Activated CD8-positive, alpha-beta memory T cell treated with anti-CD3 and anti-CD28 coated beads, Interleukin-2, amount 50 U/mL, for 48 hours (primary cell): ENCODE measurements around the gene DTX2.
A peak's percentile ranks its signal among the peaks of the same experiment; 100 is the strongest.
"Not testable (repeated sequence)": the region's sequence is repeated elsewhere in the genome, so short reads cannot be mapped to it uniquely, and the experiment has no call there.

Experiments used
- DNase-seq: peaks from one replicate; pipeline ENCODE4 v3.0.0-alpha.2; 2020

The DTX2 gene

DNA sequence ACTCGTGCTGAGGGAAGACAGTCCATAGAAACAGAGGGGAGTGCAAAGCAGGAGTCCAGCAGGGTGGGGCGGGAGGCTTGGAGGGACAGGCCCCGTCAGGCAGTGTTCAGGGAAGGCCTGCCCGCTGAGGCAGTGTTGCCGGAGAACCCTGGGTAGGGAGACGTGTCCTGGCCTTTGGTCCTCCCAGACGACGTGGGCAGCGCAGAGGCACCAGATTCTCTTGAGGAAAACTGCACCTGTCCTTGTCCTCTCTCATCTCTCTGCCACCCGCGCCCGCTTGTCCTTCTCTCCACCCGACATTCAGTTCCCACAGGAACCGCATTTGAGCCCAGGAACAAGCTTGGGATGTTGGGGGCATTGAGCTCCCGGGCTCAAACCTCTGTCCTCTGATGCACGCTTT is 34.2 kb downstream of the DTX2 start:
- DNase-seq: not testable (repeated sequence)

DNA sequence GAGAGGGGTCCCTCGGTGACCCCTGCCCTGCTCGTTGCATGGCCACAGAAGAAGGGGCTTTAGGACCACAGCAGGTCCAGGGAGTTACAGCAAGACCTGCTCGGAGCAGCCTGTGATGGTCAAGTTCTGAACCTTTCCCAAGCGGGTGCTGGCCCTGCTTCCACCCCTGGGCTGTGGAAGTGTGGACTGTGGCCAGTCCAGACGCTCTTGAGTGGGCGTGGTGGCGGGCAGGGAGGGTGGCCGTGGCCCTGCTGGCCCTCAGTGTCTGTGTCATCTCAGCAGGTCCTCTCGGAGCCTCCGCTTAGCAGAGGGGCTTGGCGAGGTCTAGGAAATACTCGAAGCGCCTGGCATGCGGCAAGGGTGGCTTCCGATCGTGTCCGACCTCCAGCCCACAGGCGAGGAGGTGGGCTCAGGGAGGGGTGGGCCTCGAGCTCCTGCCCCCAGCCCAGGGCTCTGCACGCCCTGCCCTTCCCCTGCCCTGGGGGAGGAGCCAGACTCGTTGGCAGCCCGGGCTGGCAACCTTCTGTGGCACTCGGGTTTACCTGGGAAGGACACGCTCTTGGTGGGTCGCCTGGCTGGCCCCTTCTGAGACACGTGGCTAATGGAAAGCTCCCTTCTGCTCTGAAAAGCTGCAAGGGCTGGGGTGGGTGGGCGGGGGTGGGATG is 36.5 kb downstream of the DTX2 start:
- DNase-seq: not testable (repeated sequence)

DNA sequence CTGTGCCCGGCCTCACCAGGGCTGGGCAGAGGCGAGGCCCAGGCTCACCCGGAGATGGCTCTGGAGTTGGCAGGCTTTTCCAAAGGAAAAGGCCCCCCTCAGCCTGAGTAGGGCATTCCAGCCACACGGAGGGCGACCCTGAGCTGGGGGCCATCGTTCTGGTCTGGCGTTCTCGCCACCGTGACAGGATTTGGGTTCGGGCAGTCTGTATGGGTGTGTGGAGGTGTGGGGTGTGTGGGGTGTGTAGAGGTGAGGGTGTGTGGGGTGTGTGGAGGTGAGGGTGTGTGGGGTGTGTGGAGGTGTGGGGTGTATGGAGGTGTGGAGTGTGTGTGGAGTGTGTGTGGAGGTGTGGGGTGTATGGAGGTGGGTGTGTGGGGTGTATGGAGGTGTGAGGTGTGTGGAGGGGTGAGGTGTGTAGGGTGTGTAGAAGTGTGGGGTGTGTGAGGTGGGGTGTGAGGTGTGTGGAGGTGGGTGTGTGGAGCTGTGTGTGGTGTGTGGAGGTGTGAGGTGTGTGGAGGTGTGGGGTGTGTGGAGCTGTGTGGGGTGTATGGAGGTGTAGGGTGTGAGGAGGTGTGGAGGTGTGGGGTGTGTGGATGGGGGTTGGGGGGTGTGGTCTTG is 37.2 kb downstream of the DTX2 start:
- DNase-seq: not testable (repeated sequence)

DNA sequence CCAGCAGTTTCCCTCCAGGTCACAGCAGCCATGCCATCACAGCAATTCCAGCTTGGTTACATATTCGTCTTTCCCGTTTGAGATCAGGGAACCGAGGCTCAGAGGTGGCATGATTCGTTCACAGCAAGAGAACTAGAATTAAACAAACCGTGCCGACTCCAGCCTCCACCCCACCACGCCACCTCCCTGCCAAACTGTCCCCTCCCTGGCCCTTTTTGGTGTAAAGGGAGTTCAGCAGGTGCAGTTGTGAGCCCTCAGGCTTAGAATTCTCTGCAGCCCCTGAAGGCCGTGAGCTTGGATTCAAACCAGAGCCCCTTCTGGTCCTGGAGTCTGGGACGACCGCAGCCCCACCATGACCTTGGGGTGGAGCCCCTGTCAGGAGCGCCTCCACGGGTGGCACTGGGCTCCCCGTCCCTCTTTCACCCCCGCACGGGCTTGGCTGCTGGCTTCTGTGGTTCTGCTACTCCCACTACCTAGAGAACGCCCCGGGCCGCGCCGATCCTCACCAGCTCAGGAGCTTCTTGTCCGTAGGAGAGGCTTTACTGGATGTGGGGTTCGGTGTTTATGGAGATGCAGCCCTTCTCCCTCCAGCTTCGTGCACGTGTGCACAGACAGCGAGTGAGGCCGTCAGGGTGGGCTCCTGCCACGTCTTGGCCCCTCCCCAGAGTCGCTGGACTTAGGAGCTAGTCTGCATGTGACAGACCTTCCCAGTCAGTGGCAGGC is 37.9 kb downstream of the DTX2 start:
- DNase-seq: not testable (repeated sequence)

DNA sequence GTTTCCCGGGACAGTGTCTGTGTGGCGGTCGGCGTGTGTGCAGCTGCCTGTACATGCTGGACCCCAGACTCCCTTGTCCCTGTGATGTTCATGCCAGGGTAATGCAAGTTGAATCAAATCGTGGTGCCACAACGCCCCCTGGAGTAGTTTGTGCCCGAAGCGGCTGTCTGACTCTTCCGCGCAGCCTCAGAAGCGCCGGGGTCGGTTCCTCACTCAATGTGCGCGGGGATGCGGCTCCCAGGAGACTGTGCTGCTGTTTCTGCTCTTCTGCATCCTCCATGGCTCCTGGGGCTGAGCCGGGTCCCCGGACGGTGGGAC is 38.4 kb downstream of the DTX2 start:
- DNase-seq: not testable (repeated sequence)

DNA sequence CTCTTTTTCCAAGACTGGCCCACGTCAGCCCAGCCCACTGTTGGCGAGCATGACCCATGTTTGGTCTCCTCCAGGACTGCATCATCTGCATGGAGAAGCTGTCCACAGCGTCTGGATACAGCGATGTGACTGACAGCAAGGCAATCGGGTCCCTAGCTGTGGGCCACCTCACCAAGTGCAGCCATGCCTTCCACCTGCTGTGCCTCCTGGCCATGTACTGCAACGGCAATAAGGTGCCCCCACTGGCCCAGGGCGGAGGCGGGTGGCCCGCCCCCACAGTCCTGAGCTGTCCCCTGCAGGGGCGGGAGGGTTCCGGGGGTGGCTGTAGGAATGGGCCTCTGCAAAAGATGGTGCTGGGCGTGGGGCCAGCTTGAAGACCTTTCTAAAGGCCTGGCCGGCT is 40.7 kb downstream of the DTX2 start:
- DNase-seq: not testable (repeated sequence)

DNA sequence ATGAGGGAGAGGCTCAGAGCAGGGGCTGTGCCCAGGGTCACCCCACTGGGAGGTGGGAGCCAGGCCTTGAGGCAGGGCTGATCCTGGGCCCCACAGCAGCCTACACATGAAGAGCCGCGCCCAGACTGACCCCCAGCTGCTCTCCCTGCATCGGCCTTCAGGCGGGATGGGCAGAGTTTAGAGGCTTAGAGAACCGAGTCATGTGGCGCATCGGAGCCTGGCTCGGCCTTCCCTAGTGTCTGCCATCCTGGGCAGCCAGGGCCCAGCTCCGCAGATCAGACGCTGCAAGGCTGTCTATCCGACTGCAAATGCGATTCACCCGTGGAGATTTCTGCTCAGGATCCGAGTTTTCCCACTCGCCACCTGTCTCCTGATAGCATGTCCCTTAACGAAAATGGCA is 41.3 kb downstream of the DTX2 start:
- peak; percentile 33 for DNase-seq

DNA sequence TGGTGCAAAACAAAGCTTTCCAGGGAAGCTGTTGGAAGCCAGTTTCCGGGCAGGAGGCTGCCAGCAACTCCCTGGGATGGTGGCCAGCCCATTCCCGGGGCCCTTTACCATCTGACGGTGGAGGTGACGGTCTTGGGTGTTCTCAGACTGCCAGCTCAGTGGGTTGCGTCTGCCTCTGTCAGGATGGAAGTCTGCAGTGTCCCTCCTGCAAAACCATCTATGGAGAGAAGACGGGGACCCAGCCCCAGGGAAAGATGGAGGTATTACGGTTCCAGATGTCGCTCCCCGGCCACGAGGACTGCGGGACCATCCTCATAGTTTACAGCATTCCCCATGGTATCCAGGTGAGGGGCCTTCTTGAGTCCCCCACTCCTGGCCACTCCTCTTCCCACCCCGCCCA is 41.7 kb downstream of the DTX2 start:
- not testable (repeated sequence) for DNase-seq

DNA sequence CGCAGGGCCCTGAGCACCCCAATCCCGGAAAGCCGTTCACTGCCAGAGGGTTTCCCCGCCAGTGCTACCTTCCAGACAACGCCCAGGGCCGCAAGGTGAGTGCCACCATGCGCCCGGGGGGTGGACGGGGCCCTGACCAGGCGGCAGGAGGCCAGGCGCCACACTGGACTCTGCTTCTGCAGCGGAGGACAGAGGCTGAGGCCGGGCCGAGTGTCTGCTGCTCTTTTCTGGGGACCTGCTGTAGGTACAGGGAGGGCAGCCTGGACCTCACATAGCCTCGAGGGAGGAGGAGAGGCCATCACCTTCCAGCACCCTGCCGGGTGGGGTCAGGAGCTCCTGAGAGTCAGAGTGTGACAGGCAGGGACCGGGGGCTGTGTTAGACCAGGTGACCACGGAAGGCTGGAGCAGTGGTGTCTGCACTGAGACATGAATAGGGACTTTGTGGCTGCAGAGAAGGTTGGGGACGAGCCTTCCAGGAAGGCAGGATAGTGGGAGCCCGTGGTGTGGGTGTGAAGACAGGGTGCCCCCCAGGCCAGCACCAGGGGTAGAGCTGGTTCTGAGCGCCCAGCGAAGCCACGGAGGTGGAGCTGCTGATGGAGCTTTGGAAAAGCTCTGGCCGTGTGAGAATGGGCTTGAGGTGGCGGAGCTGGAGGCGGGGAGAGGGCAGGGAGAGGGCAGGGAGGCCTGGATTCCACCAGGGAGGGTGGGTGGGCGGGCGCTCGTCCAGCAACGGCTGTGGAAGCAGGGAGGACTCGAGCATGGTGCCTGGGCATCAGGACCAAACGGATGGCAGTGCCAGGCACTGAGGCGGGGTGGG is 43.0 kb downstream of the DTX2 start:
- DNase-seq: not testable (repeated sequence)

DNA sequence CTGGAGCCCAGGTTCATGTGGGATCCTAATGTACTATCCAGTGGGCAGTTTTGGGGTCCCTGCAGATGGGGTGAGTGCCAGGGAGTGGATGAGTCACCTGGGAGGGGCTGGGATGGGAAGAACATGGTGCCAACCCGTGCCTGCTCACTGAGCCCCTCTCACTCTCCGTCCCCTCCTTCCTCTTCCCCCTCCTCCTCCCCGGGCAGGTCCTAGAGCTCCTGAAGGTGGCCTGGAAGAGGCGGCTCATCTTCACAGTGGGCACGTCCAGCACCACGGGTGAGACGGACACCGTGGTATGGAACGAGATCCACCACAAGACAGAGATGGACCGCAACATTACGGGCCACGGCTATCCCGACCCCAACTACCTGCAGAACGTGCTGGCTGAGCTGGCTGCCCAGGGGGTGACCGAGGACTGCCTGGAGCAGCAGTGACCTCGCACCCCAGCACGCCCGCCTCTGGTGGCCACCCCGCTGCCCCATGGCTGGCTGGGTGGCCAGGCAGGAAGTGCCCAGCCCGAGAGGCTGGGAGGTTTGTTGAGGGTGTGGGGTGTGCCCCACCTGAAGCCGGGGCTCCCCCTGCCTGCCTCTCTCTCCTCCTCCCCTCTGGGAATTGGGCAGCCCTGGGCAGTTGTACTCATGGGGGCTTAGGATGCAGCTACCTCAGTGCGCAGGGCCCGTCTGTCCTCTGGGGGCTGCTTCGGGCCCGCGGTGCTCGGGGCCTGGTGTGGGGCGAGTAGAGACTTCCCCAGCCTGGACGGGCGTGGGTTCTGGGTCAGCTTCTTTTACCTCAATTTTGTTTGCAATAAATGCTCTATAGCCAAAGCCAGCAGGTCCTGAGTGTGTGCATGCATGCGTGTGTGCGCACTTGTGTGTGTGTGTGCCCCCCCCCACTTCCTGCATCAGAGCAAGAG is 43.9 kb downstream of the DTX2 start:
- no peak for DNase-seq

DNA sequence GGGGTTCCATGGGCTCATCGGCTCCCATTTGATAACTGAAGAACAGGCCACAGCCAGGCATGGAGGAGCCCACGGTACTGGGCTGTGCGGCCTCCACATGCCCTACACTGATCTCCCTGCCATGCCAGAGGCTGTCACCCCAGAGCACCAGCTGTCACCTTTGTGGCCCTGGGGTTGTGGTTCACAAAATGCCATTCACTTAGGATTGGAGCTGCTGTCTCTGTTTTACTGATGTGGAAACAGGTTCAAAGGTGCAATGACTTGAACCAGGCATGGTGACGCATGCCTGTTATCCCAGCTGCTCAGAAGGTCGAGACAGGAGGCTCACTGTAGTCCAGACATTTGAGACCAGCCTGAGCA is 44.6 kb downstream of the DTX2 start:
- no peak for DNase-seq

DNA sequence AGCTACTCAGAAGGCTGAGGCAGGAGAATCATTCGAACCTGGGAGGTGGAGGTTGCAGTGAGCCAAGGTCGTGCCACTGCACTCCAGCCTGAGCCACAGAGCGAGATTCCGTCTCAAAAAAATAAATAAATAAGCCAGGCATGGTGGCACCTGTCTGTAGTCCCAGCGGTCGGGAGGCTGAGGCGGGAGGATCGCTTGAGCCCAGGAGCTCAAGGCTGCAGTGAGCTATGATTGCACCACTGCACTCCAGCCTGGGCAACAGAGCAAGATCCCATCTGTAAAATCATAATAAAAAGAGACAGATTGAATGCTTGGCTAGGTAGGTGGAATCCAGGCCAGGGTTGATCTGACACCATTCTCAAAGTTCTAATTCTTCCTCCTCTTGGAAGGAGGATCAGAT is 45.1 kb downstream of the DTX2 start:
- DNase-seq: not testable (repeated sequence)

DNA sequence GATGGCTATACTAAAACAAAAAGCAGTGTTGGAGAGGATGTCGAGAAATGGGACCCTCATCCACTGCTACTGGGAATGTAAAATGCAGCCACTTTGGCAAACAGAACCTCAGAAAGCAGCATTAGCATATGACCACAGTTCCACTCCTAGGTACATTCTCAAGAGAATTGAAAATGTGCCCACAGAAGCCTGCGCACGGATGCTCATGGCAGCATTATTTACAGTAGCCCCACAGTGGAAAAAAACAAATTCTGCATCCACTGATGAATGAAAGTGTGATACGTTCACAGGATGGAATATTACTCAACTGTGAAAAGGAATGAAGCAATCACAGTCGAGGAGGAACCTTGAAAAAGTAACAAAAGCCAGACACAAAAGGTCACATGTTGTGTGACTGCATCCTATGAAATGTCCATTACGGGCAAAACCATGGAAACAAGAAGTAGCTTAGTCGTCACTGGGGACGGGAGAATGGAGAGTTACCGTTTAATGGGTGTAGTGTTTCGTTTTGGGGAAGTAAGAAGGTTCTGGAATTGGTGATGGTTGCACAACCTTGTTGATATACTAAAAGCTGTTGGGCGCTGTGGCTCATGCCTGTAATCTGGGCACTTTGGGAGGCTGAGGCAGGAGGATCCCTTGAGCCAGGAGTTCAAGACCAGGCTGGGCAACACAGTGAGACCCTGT is 46.4 kb downstream of the DTX2 start:
- DNase-seq: no peak

DNA sequence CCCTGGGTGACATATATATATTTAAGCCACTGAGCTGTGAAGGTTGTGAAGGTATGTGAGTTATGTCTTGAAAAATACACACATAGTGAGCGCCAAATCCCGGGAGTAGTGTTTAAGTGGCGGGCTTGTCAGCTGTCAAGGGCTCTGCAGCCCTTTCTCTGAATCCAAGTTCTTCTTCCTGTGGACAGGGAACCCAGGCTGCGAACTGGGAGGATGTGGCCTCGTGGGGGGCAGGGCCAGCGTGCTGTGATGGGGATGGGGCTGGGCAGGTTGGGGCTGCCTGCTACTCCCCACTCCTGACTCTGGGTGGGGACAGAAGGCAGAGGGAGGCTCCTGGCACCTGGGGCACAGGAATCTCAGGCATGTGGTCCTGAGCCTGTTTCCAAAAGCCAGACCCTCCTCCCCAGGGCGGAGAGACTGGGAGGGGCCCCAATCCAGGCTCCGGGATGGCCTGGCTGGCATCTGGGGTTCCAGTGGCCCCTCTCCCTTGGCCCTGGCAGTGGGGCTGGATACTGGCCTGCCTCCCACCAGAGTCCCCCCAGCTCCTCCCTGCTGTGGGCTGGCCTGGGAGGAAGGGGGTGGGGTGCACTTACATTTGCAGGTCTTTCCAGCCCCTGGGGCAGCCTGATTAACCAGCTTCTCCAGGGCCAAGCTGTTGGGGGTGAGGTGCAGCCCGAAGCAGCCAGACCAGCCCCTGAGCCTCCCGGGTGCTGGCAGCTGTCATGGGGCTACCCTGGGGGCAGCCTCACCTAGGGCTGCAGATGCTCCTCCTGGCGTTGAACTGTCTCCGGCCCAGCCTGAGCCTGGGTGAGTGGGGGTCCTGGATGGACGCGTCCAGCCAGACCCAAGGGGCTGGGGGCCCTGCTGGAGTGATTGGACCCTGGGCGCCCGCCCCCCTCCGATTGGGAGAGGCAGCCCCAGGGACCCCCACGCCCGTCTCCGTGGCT is 48.7 kb downstream of the DTX2 start, which contains the start of gene UPK3B:
Gene UPK3B (plus strand): TSS at position 622 of the 947 bp plus-strand sequence. CDS start 101 bp downstream, at position 723.
- DNase-seq: no peak

DNA sequence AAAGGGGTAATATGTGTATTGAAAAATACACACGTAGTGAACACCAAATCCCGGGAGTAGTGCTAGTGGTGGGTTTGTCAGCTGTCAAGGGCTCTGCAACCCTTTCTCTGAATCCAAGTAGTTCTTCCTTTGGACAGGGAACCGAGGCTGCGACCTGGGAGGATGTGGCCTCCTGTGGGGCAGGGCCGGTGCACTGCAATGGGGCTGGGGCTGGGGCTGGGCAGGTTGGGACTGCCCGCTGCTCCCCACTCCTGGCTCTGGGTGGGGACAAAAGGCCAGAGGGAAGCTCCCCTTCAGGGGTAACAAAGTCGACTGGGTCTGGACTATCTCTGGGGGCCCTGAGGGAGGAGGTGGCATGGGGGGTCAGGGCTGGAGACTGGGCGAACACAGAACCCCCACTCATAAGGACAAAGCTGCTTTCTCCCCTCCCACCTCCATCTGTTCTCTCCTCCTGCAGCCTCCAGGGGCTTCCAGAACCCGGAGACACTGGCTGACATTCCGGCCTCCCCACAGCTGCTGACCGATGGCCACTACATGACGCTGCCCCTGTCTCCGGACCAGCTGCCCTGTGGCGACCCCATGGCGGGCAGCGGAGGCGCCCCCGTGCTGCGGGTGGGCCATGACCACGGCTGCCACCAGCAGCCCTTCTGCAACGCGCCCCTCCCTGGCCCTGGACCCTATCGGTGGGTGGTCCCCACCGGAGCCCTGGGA is 49.8 kb downstream of the DTX2 start:
- not testable (repeated sequence) for DNase-seq

DNA sequence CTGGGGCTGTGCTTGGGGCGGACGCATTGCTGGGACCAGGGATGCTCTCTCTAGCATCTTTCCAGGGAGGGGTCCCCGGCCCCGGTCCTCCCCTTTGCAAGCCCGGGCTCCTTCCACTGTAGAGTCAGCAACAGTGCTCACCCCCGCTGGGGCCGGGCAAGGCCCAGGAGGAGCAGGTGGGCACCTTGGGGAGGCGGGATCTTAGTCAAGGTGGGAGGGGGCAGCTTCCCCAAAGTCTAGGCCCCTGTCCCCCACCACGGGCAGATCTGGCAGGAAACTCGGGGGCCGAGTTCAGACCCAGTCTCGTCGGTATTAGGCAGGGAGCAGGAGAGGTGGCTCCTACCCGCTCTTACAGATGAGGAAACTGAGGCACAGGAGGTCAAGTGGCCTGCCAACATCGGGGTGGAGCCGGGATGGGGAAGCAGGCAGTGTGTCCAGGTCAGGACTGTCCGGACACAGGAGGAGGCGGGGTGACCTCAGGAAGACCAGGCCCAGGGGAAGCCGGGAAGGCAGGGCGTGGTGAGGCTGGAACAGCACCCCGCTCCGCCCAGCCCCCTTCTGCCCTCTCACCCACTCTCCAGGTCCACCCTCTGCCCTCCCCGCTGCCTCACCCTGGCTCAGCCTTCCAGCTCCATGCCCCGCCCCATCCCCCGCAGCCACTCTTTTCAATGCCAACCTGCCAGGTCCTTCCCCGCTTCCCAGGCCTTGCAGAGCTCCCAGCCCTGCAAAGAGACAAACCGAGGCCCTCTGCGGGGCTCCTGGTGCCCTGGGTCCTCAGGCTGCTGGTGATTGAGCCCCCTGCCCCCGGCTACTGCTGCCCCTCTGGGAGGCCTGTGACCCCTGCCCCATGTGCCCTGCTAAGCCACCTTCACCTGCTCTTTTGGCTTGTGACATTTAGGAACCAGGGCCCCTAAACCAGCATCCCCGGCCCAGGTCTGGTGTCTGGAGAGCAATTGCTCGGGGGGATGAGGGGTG is 50.7 kb downstream of the DTX2 start:
- DNase-seq: not testable (repeated sequence)

DNA sequence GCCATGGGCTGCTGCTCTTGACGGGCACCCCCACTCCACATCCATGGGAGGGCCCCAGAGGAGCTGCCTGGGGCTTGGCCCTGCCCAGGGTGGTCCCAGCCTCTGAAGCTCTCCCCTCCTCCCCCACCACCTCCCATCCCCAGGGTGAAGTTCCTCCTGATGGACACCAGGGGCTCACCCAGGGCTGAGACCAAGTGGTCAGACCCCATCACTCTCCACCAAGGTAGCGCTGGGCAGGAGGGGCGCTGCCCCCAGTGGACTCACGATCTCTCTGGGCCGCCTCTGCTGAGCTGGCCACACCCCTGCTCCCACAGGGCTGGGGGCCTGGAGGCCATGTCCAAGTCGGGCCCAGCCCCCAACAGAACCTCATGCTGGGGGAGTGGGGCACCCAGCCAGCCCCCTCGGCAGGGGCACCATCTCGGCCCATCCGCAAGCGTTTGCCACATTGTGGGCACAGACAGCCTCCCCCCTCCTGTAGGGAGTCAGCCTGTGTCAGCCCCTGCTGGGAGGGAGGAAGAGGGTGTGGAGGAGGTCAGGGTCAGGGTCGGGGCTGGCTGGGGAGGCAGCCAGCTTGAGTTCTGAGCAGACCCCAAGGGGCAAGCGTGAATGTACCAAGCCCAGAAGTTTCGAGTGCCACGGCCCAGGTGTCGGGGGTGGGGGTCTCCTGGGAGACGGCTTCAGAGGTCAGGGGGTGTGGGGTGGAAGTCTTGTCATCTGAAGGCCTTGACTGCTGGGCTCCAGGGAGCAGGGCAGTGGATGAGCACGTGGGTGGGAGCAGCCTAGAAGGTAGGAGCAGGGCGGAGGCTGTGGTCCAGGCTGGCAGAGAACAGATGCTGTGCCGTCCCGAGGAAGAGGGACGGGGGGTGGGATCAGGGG is 51.7 kb downstream of the DTX2 start:
- DNase-seq: no peak
